GM10847 (cell line): Measurements from ENCODE around the gene RPRD1A.

Source experiments
- POLR2A ChIP-seq: IDR thresholded peaks from 2 replicates; pipeline ENCODE4 v1.6.1; 2011; ENCODE audit not compliant: insufficient read length; ENCODE audit errors: extremely low read depth

The RPRD1A gene

GRCh38 chr18:36041146-36041545 lies 26.2 kb downstream of the RPRD1A start:
- TF ChIP-seq POLR2A: no peak

GRCh38 chr18:36038102-36038663 lies 29.2 kb downstream of the RPRD1A start:
- no peak for TF ChIP-seq POLR2A

GRCh38 chr18:36035253-36035652 lies 32.1 kb downstream of the RPRD1A start:
- no peak for TF ChIP-seq POLR2A

GRCh38 chr18:36034299-36034895 lies 33.0 kb downstream of the RPRD1A start:
- TF ChIP-seq POLR2A: no peak

GRCh38 chr18:36031903-36032302 lies 35.5 kb downstream of the RPRD1A start:
- TF ChIP-seq POLR2A: no peak

- TF ChIP-seq POLR2A: no peak
Measured at GRCh38 chr18:36031407-36031806, 36.0 kb downstream of the RPRD1A start.

GRCh38 chr18:36028859-36029258 lies 38.5 kb downstream of the RPRD1A start:
- TF ChIP-seq POLR2A: no peak

- no peak for TF ChIP-seq POLR2A
Measured at GRCh38 chr18:36025025-36025424, 42.3 kb downstream of the RPRD1A start.

- TF ChIP-seq POLR2A: no peak
Measured at GRCh38 chr18:36023336-36023735, 44.0 kb downstream of the RPRD1A start.

GRCh38 chr18:36020174-36020711 lies 47.1 kb downstream of the RPRD1A start:
- no peak for TF ChIP-seq POLR2A

- TF ChIP-seq POLR2A: no peak
Measured at GRCh38 chr18:36017232-36017631, 50.1 kb downstream of the RPRD1A start.

GRCh38 chr18:36015629-36016028 lies 51.7 kb downstream of the RPRD1A start:
- TF ChIP-seq POLR2A: no peak

- no peak for TF ChIP-seq POLR2A
Measured at GRCh38 chr18:36012891-36013290, 54.5 kb downstream of the RPRD1A start.

- no peak for TF ChIP-seq POLR2A
Measured at GRCh38 chr18:36009214-36009613, 58.1 kb downstream of the RPRD1A start.

- TF ChIP-seq POLR2A: no peak
Measured at GRCh38 chr18:36006997-36007396, 60.4 kb downstream of the RPRD1A start.

GRCh38 chr18:35999925-36000324 lies 67.4 kb downstream of the RPRD1A start:
- no peak for TF ChIP-seq POLR2A

GRCh38 chr18:35998967-35999366 lies 68.4 kb downstream of the RPRD1A start:
- no peak for TF ChIP-seq POLR2A
